MV-4-11 (cell line): ENCODE data around the gene MAST4.

Experiments
- DNase-seq: peaks from one replicate; lab custom pipeline; 2025; lab: John Stamatoyannopoulos, UW

Gene MAST4

DNA sequence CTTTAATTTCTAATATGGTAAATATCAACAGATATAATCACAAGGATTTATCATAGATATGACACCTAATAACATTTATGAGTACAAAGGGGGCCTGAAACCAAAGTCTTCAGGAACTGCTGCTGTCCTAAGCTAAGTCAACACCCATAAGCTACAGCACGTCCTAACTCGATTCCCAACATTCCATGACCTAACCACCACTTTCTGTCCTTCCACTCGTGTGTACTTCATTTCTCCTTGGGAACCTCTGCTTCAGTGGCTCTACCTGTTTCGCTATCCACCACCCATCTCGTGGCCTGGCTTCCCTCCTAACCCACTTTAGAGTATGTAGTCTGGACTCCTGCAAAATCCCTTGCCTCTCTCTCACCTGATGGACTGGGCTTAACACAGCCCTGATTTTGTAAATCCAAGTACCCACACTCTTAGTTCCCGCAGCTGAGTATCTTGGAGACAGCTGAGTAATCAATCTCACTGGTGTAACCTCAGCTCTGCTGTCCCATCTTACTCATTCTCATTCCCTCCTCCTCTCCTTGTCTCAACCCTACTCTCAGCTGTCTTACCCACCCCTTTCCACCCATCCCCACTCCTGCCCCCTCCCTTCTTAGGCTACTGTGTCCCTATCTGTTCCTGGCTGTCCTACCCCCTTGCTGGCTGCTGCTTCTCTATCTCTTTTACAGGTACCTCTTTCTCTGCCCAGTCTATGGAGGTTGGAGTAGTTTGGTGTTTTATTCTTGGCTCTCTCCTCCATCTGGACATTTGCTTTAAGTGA, 101.8 kb downstream of the MAST4 start:
- no peak for DNase-seq

- DNase-seq = no peak
These were observed 105.1 kb downstream of the MAST4 start for GRCh38 chr5:66701244-66701643.

DNA sequence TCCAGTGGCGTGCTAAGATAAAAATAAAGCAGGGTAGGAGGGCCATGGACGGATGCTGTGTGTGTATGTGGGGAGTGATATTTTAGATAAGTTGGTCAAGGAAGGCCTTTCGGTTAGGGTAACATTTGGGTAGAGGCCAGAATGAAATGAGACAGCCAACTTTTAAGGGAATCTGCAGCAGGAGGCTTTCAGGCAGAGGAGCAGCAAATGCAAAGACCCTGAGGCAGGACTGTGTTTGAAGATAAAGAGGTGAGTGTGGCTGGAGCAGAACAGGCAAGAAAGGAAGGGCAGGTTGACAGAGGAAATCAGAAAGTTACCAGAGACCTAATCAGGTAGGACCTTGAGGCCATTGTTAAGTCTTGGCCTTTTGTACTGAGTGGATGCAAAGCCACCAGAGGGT, 106.2 kb downstream of the MAST4 start:
- no peak for DNase-seq

- DNase-seq = no peak
These were observed 108.7 kb downstream of the MAST4 start for GRCh38 chr5:66704790-66705425.

DNA sequence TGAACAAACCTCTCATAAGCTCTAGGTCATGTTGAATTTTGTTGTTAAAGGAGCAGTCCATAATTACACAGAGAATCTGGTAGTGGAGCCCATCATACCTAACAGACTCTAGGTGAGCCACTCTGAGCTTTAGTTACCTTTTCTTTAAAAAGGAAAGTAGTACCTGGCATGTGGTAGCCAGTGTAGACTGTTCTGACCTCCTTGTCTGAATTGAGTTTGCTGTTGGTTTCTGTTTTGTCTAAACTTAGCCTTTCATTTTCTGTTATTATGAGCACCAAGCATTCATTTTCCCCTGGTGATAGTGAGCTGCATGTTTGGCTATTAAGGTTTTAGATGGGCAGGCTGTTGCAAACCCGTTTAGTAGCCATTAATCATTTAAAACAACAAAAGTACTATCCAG, 112.2 kb downstream of the MAST4 start:
- DNase-seq = no peak

- no peak for DNase-seq
These were observed 114.4 kb downstream of the MAST4 start for GRCh38 chr5:66710557-66711088.

DNA sequence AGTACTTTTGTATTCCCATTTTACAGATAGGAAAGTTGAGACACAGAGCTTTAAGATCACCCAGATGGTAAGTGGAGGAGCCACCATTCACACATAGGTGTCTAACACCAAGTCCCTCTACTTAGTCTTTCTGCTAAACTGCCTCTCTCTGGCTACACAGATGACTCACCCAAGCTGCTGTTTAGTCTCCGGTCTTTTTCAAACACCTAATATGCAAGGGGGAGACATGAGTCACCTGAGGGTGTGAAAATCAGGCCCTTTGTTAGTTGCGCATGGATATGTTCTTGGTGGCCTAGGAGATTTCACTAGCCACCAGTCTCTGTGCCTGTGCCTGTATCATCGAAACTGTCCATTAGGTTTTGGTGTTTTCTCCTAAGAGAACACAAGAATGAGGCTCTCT, 117.8 kb downstream of the MAST4 start:
- DNase-seq = no peak

DNA sequence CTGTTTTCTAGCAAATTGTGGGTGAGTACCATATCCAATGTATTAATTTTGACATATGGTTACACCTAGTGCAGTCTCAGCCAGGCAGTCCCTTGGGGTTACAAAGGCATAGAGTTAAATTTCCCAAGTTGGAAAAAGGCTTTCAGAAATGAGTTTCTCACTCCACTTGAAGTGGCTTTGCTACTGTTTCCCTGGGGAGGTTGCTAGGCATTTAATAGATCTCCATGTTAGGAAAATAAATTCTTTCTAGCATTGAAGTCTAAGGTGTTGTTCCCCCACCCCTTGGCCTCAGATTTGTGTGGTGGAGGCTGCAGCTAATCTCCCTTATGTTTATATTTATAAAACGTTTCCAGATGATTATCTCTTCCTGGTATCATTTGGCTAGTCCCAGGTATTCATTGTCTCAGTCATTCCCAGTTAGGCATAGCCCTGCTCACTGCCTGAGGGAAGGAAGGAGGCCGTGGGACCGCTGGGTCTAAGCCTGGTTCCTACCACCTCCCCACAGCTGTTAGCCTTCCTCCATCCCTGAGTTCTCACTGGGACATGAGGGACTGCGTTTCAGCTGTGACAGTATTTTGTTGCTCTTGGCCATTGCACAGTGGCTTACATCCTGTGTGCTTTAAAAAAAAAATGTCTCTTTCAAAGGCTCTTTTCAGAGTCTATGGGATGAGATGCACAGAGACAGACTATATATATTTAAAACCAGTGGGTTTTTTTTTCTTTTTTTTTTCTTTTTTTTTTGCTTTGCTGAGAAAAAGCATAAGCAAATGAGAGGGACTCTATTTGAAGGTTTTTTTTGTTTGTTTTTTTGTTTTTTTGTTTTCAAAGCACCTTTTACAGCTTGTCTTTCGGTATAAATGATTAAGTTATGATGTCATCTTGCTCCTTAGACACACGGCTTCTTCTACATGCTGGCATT, 121.5 kb downstream of the MAST4 start:
- DNase-seq = no peak

GRCh38 chr5:66718374-66719002, 122.3 kb downstream of the MAST4 start:
- peak; percentile 65 for DNase-seq

GRCh38 chr5:66720780-66721179, 124.6 kb downstream of the MAST4 start:
- DNase-seq = no peak

- no peak for DNase-seq
These were observed 126.5 kb downstream of the MAST4 start for GRCh38 chr5:66722686-66723085.

DNA sequence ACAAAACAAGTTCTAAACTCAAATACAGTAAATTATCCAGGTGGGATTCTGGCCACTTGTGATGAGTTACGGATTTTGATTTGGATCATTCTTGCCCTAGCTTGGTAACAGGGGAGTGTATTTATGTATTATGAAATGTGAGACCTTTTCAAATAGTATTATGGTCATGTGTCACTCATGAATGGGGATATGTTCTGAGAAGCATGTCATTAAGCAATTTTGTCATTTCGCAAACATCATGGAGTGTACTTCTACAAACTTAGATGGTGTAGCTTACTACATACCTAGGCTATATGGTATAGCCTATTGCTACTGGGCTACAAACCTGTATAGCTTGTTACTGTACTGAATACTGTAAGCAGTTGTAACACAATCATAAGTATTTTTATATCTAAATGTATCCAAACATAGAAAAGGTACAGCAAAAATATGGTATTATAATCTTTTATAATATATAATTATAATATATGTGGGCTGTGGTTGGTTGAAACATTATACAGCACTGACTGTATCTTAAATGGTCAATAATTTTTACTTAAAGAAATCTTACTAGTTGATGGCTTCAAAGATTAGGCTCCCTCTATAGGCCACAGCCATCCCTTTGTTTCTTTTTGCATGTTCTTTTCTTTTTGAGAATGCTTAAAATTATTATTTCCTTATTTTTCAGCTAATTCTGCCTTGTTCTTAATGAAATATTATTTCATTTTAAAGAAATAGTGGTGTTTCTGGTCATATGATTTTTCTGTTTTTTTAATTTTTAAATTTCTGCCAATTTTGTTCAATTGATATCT, 128.4 kb downstream of the MAST4 start:
- DNase-seq = no peak

- DNase-seq = no peak
These were observed 131.4 kb downstream of the MAST4 start for GRCh38 chr5:66727630-66728029.

DNA sequence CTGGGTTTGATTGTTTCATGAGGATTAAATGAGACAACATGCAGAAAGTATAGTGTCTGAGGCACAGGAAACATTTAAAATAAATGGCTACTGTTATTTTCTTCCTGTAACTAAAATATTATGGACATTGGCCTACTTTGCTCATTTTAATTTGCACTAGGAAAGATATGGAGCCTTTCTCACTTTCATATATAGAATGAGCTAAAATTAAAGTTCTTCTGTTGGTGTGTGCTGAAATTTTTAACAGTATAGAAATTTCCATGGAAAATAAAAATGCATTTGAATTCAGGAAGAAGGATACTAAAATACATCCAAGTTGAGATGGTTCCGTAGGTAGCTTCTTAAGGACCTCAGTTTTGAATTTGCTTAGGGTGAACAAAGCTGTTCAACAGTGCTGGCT, 131.9 kb downstream of the MAST4 start:
- no peak for DNase-seq

GRCh38 chr5:66737096-66737495, 140.9 kb downstream of the MAST4 start:
- no peak for DNase-seq

- no peak for DNase-seq
These were observed 141.9 kb downstream of the MAST4 start for GRCh38 chr5:66738136-66738535.

- DNase-seq = no peak
These were observed 142.8 kb downstream of the MAST4 start for GRCh38 chr5:66739021-66739420.

- DNase-seq = no peak
These were observed 143.8 kb downstream of the MAST4 start for GRCh38 chr5:66739951-66740350.

- no peak for DNase-seq
These were observed 145.2 kb downstream of the MAST4 start for GRCh38 chr5:66741394-66741793.

- DNase-seq = no peak
These were observed 146.1 kb downstream of the MAST4 start for GRCh38 chr5:66742083-66742895.
